Coronary artery (tissue), 2 donors: ENCODE data around the gene TMCC3.
A peak's percentile ranks its signal among the peaks of the same experiment; 100 is the strongest.

ENCODE experiments used
- DNase-seq: peaks from one replicate; pipeline ENCODE4 v3.0.0-alpha.2; 2017; ENCODE audit warnings: low spot score
- H3K27ac ChIP-seq, 2 donors: fragments of 200-600 bp; sonication (generic); one replicate each; pipeline ENCODE4 v1.5.1; 2016 to 2019
- H3K4me3 ChIP-seq: fragments of 200-600 bp; sonication (generic); 2 replicates; pipeline ENCODE4 v1.5.1; 2016; ENCODE audit warnings: mild to moderate bottlenecking, moderate library complexity
- CTCF ChIP-seq: fragments of 200-600 bp; sonication (generic); IDR thresholded peaks from one replicate; pipeline ENCODE4 v1.5.1; 2019; ENCODE audit warnings: antibody characterized with exemption

TMCC3 gene

GRCh38 chr12:94644141-94644979 is 6.0 kb downstream of the TMCC3 start:
- no peak for TF ChIP-seq CTCF
- Histone ChIP-seq H3K4me3 (peak overlapping the region; percentile 25), H3K27ac (peak overlapping the region in 1 of 2 donors; percentile 72)
- no peak for DNase-seq

GRCh38 chr12:94643606-94644005 is 6.8 kb downstream of the TMCC3 start:
- TF ChIP-seq CTCF: no peak
- no peak for DNase-seq
- H3K27ac ChIP-seq: peak overlapping the region in 1 of 2 donors; percentile 72
- H3K4me3 ChIP-seq: peak overlapping the region; percentile 25

- Histone ChIP-seq H3K4me3 (no peak overlapping the region), H3K27ac (no peak overlapping the region)
- no peak for DNase-seq
- no peak for TF ChIP-seq CTCF
Measured at GRCh38 chr12:94641283-94641682, 9.1 kb downstream of the TMCC3 start.

GRCh38 chr12:94640134-94640928 is 10.0 kb downstream of the TMCC3 start:
- DNase-seq: no peak
- Histone ChIP-seq H3K4me3 (no peak overlapping the region), H3K27ac (no peak overlapping the region)
- TF ChIP-seq CTCF: no peak

GRCh38 chr12:94638521-94638920 is 11.8 kb downstream of the TMCC3 start:
- H3K27ac ChIP-seq: no peak overlapping the region
- no peak overlapping the region for H3K4me3 ChIP-seq
- no peak for DNase-seq
- TF ChIP-seq CTCF: no peak

- Histone ChIP-seq H3K4me3 (no peak overlapping the region), H3K27ac (no peak overlapping the region)
- no peak for TF ChIP-seq CTCF
- no peak for DNase-seq
Measured at GRCh38 chr12:94637390-94638113, 12.8 kb downstream of the TMCC3 start.
